ENCODE results near the gene TREH.

The TREH gene

GRCh38 chr11:118663902-118664301 is 15.5 kb downstream of the TREH start:
- DNase-seq: no peak

GRCh38 chr11:118663381-118663780 is 16.1 kb downstream of the TREH start:
- DNase-seq: no peak

- DNase-seq: no peak
Measured at GRCh38 chr11:118662401-118663271, 16.8 kb downstream of the TREH start.

GRCh38 chr11:118661425-118662301 is 17.8 kb downstream of the TREH start:
- DNase-seq: no peak

- no peak for DNase-seq
Measured at GRCh38 chr11:118660681-118661424, 18.6 kb downstream of the TREH start.

GRCh38 chr11:118659953-118660680 is 19.3 kb downstream of the TREH start:
- DNase-seq: no peak

- DNase-seq: peak; percentile 35 to 92 (median 78)
Measured at GRCh38 chr11:118659314-118659952, 20.0 kb downstream of the TREH start.

GRCh38 chr11:118658429-118659313 is 20.8 kb downstream of the TREH start:
- DNase-seq: peak in 1 of 51 donors; percentile 27

GRCh38 chr11:118657709-118658428 is 21.6 kb downstream of the TREH start:
- no peak for DNase-seq

GRCh38 chr11:118657238-118657637 is 22.2 kb downstream of the TREH start:
- DNase-seq: peak in 6 of 51 donors; percentile 24 to 54 (median 34)

GRCh38 chr11:118656563-118657165 is 22.8 kb downstream of the TREH start:
- peak in 1 of 51 donors; percentile 51 for DNase-seq

- DNase-seq: no peak
Measured at GRCh38 chr11:118655486-118656190, 23.8 kb downstream of the TREH start.

GRCh38 chr11:118653684-118654390 is 25.6 kb downstream of the TREH start:
- no peak for DNase-seq

GRCh38 chr11:118652681-118653181 is 26.7 kb downstream of the TREH start:
- DNase-seq: peak in 2 of 51 donors; percentile 24 to 39

GRCh38 chr11:118651820-118652219 is 27.6 kb downstream of the TREH start:
- DNase-seq: no peak

GRCh38 chr11:118650366-118650765 is 29.1 kb downstream of the TREH start:
- no peak for DNase-seq

- no peak for DNase-seq
Measured at GRCh38 chr11:118649941-118650340, 29.5 kb downstream of the TREH start.
